DMS153 (cell line): Measurements from ENCODE around the gene ALKBH4.
"Not testable (repeated sequence)": the region's sequence is repeated elsewhere in the genome, so short reads cannot be mapped to it uniquely, and the experiment has no call there.

ENCODE experiments used
- DNase-seq: peaks from one replicate; lab custom pipeline; 2025; lab: John Stamatoyannopoulos, UW

ALKBH4 gene

GRCh38 chr7:102454932-102455331 is 9.7 kb downstream of the ALKBH4 start:
- not testable (repeated sequence) for DNase-seq

- peak; percentile 10 for DNase-seq
Observed at GRCh38 chr7:102454468-102454867, 10.2 kb downstream of the ALKBH4 start.

- no peak for DNase-seq
Observed at GRCh38 chr7:102453319-102453718, 11.3 kb downstream of the ALKBH4 start.

GRCh38 chr7:102452451-102452850 is 12.2 kb downstream of the ALKBH4 start:
- no peak for DNase-seq

- DNase-seq: no peak
Observed at GRCh38 chr7:102451371-102452054, 13.2 kb downstream of the ALKBH4 start.

- no peak for DNase-seq
Observed at GRCh38 chr7:102450242-102450641, 14.4 kb downstream of the ALKBH4 start.

- DNase-seq: no peak
Observed at GRCh38 chr7:102449136-102449535, 15.5 kb downstream of the ALKBH4 start.

GRCh38 chr7:102447311-102447710 is 17.4 kb downstream of the ALKBH4 start:
- DNase-seq: no peak

GRCh38 chr7:102446387-102447156 is 18.1 kb downstream of the ALKBH4 start:
- no peak for DNase-seq

GRCh38 chr7:102445674-102446071 is 19.0 kb downstream of the ALKBH4 start:
- DNase-seq: no peak

GRCh38 chr7:102444961-102445673 is 19.5 kb downstream of the ALKBH4 start:
- no peak for DNase-seq

GRCh38 chr7:102439963-102440795 is 24.5 kb downstream of the ALKBH4 start:
- DNase-seq: no peak

- no peak for DNase-seq
Observed at GRCh38 chr7:102436118-102436517, 28.5 kb downstream of the ALKBH4 start.

- DNase-seq: no peak
Observed at GRCh38 chr7:102434039-102434486, 30.6 kb downstream of the ALKBH4 start.

GRCh38 chr7:102433219-102434038 is 31.2 kb downstream of the ALKBH4 start, which contains the start of gene ORAI2:
ORAI2 (plus strand) TSS chr7:102433575; CDS start chr7:102438957, 5,382 bp downstream.
- DNase-seq: peak; percentile 10

GRCh38 chr7:102432442-102433218 is 32.0 kb downstream of the ALKBH4 start:
- DNase-seq: no peak

- peak; percentile 78 for DNase-seq
Observed at GRCh38 chr7:102431617-102432298, 32.9 kb downstream of the ALKBH4 start.

- DNase-seq: no peak
Observed at GRCh38 chr7:102429141-102429899, 35.3 kb downstream of the ALKBH4 start.

- DNase-seq: no peak
Observed at GRCh38 chr7:102427019-102427405, 37.7 kb downstream of the ALKBH4 start.
